Measurements from ENCODE around the gene AMN1.

AMN1 gene

GRCh38 chr12:31634620-31635019, 94.2 kb downstream of the AMN1 start:
- POLR2A ChIA-PET (ENCODE audit: low non-redundant PET) = no interaction called here
- TF ChIP-seq CTCF (conservative IDR thresholded peaks at IDR 0.05; ENCODE audit: low read depth) = no peak
- no peak overlapping the region for H3K27ac ChIP-seq
- no peak for DNase-seq (ENCODE audit: low spot score)
- CTCF ChIA-PET = interaction anchor here (0.7 kb wide), 1 partner anchor 231 kb away, joined by 5 read pairs; no protein-coding TSS in a partner anchor

GRCh38 chr12:31633464-31633863, 95.4 kb downstream of the AMN1 start:
- POLR2A ChIA-PET (ENCODE audit: low non-redundant PET) = no interaction called here

GRCh38 chr12:31631809-31632208, 97.0 kb downstream of the AMN1 start:
- no peak for TF ChIP-seq CTCF (conservative IDR thresholded peaks at IDR 0.05; ENCODE audit: low read depth)
- CTCF ChIA-PET = no interaction called here
- H3K27ac ChIP-seq = no peak overlapping the region
- no peak for DNase-seq (ENCODE audit: low spot score)
- POLR2A ChIA-PET (ENCODE audit: low non-redundant PET) = no interaction called here

More at GRCh38 chr12:31633464-31633863, 95.4 kb downstream of the AMN1 start:
- CTCF ChIA-PET = no interaction called here
- no peak overlapping the region for H3K27ac ChIP-seq
- no peak for DNase-seq (ENCODE audit: low spot score)
- no peak for TF ChIP-seq CTCF (conservative IDR thresholded peaks at IDR 0.05; ENCODE audit: low read depth)

GRCh38 chr12:31631023-31631724, 97.6 kb downstream of the AMN1 start:
- no peak for DNase-seq (ENCODE audit: low spot score)
- no peak for TF ChIP-seq CTCF (conservative IDR thresholded peaks at IDR 0.05; ENCODE audit: low read depth)
- H3K27ac ChIP-seq = no peak overlapping the region
- CTCF ChIA-PET = no interaction called here
- POLR2A ChIA-PET (ENCODE audit: low non-redundant PET) = no interaction called here

- POLR2A ChIA-PET (ENCODE audit: low non-redundant PET) = no interaction called here
- no peak for TF ChIP-seq CTCF (conservative IDR thresholded peaks at IDR 0.05; ENCODE audit: low read depth)
- DNase-seq (ENCODE audit: low spot score) = no peak
- CTCF ChIA-PET = interaction anchor here (0.7 kb wide), 1 partner anchor 250 kb away, joined by 3 read pairs; no protein-coding TSS in a partner anchor
- H3K27ac ChIP-seq = no peak overlapping the region
Observed at GRCh38 chr12:31629756-31630732, 98.8 kb downstream of the AMN1 start.

GRCh38 chr12:31627456-31628054, 101.3 kb downstream of the AMN1 start:
- ChIA-PET POLR2A (ENCODE audit: low non-redundant PET) (no interaction called here), CTCF (no interaction called here)

More at GRCh38 chr12:31627456-31628054, 101.3 kb downstream of the AMN1 start:
- H3K27ac ChIP-seq = no peak overlapping the region
- DNase-seq (ENCODE audit: low spot score) = no peak
- TF ChIP-seq CTCF (conservative IDR thresholded peaks at IDR 0.05; ENCODE audit: low read depth) = no peak
